HFF-Myc (cell line): ENCODE results near the gene GMFB.
A peak's percentile ranks its signal among the peaks of the same experiment; 100 is the strongest.
"Not testable (repeated sequence)": the region's sequence is repeated elsewhere in the genome, so short reads cannot be mapped to it uniquely, and the experiment has no call there.

Experiments used
- DNase-seq: peaks from one replicate; pipeline ENCODE4 v3.0.0-alpha.2; 2011; ENCODE audit warnings: low read depth; ENCODE audit errors: extremely low read depth
- H3K4me3 ChIP-seq: replicated peaks from 2 replicates; pipeline ENCODE4 v1.5.1; 2011; ENCODE audit warnings: low read depth, mild to moderate bottlenecking, control low read depth, low read length
- CTCF ChIP-seq: IDR thresholded peaks from 2 replicates; pipeline ENCODE4 v1.5.1; 2012; ENCODE audit warnings: mild to moderate bottlenecking, low read depth, low read length, control low read depth; ENCODE audit errors: missing control alignments

The GMFB gene

GRCh38 chr14:54440037-54440436, 48.7 kb downstream of the GMFB start:
- DNase-seq = no peak
- no peak for TF ChIP-seq CTCF
- peak overlapping the region; percentile 59 for H3K4me3 ChIP-seq

GRCh38 chr14:54438703-54439102, 50.1 kb downstream of the GMFB start:
- H3K4me3 ChIP-seq = no peak overlapping the region

GRCh38 chr14:54437954-54438353, 50.8 kb downstream of the GMFB start:
- not testable (repeated sequence) for DNase-seq, H3K4me3 ChIP-seq

More at GRCh38 chr14:54438703-54439102, 50.1 kb downstream of the GMFB start:
- no peak for TF ChIP-seq CTCF
- DNase-seq = no peak

- TF ChIP-seq CTCF = no peak
Measured at GRCh38 chr14:54435500-54435981, 53.2 kb downstream of the GMFB start.

GRCh38 chr14:54428527-54428926, 60.3 kb downstream of the GMFB start:
- DNase-seq = no peak
- no peak for TF ChIP-seq CTCF
- H3K4me3 ChIP-seq = no peak overlapping the region

More at GRCh38 chr14:54435500-54435981, 53.2 kb downstream of the GMFB start:
- DNase-seq = no peak
- H3K4me3 ChIP-seq = no peak overlapping the region

GRCh38 chr14:54427871-54428270, 60.9 kb downstream of the GMFB start:
- no peak for DNase-seq
- H3K4me3 ChIP-seq = no peak overlapping the region
- TF ChIP-seq CTCF = no peak

- DNase-seq = no peak
- TF ChIP-seq CTCF = no peak
- H3K4me3 ChIP-seq = no peak overlapping the region
Measured at GRCh38 chr14:54425537-54426274, 63.1 kb downstream of the GMFB start.
